ENCODE data around the gene GFOD1. TPM values are rescaled to one million over a fixed set of nuclear protein-coding genes. Genes with fewer than 3 reads are reported as not detected.

Gene GFOD1
- total and polyA plus RNA-seq, 2 of the 4 experiments (the other 2 are of a cell fraction), result 1.8 to 3.4 TPM

- Histone ChIP-seq H3K9me1 (ENCODE audit: insufficient read depth, low read length) (peaks cover 19% of the 10 kb centered on the region), H3K79me1 (ENCODE audit: low read depth in 1 of 2, low read length in 2 of 2) (no peaks in the 10 kb centered on the region; a peak in 1 of 4 replicates), H3K4ac (ENCODE audit: low read depth, low read length) (no peak overlapping the region), H2BK20ac (ENCODE audit: low read depth, low read length) (no peak overlapping the region), H3K4me1 (ENCODE audit: control insufficient read depth, insufficient read depth, low read length) (peaks cover 23% of the 10 kb centered on the region), H4K20me1 (ENCODE audit: insufficient read depth, low read length) (no peaks in the 10 kb centered on the region), H2AK9ac (replicated peaks; ENCODE audit: low read depth, low read length, poor library complexity) (no peak overlapping the region), H3K36me3 (ENCODE audit: control insufficient read depth, insufficient read depth, low read length) (no peaks in the 10 kb centered on the region), H4K5ac (ENCODE audit: low read depth, low read length) (no peak overlapping the region), H2BK120ac (ENCODE audit: low read depth, low read length) (no peak overlapping the region), H3K14ac (replicated peaks; ENCODE audit: low read depth, low read length) (no peak overlapping the region), H3K18ac (ENCODE audit: low read depth, low read length) (no peak overlapping the region), H3K56ac (ENCODE audit: extremely low read depth, insufficient read depth, low read length) (no peak overlapping the region), H2BK5ac (ENCODE audit: low read depth, low read length, poor library complexity, severe bottlenecking) (no peak overlapping the region), H3K9ac (ENCODE audit: low read depth, low read length) (no peak overlapping the region), H4K91ac (ENCODE audit: insufficient read depth, low read depth, low read length) (no peak overlapping the region), H2BK15ac (ENCODE audit: low read depth, low read length) (no peak overlapping the region), H3K27me3 (ENCODE audit: control insufficient read depth, insufficient read depth, low read length) (no peaks in the 10 kb centered on the region), H3K4me3 (ENCODE audit: insufficient read depth, low read depth, low read length) (no peak overlapping the region), H3K9me3 (ENCODE audit: control insufficient read depth, insufficient read depth, low read length) (no peaks in the 10 kb centered on the region), H2AK5ac (ENCODE audit: low read depth, low read length) (peak overlapping the region; percentile 19; the same call in 1 of the 2 replicates), H3K23ac (ENCODE audit: low read depth, low read length) (no peak overlapping the region), H3K27ac (ENCODE audit: insufficient read depth, low read length) (no peak overlapping the region), H4K8ac (ENCODE audit: low read depth in 2 of 2, low read length in 2 of 2) (no peak overlapping the region), H2AFZ (replicated peaks; ENCODE audit: low read length, poor library complexity) (no peak overlapping the region), H3K4me2 (ENCODE audit: low read depth, low read length) (no peak overlapping the region)
- ATAC-seq (ENCODE audit: low read depth) (no peak), DNase-seq (no peak)
- CTCF ChIA-PET, result no interaction called here
- intact Hi-C loops (cut with micrococcal nuclease), result no loop called here
- POLR2A ChIA-PET (ENCODE audit: unreplicated experiment), result no interaction called here
- dilution Hi-C loops (cut with HindIII; ENCODE audit: low sequenced_read_pairs, unreplicated experiment), result no loop called here
- BruUV-seq (replicated peaks), result no TSS peak
- TF ChIP-seq NFE2L2 (IDR thresholded peaks at IDR 0.05; ENCODE audit: low read depth, low read length) (no peak), MAFK (IDR thresholded peaks at IDR 0.05; ENCODE audit: low read depth, low read length) (no peak), MAZ (IDR thresholded peaks at IDR 0.05; ENCODE audit: borderline replicate concordance, low read depth, low read length) (no peak), FOS (IDR thresholded peaks at IDR 0.05; ENCODE audit: low read depth, low read length) (no peak), CTCF (conservative IDR thresholded peaks at IDR 0.05; ENCODE audit: low read depth, low read length) (no peak), RFX5 (IDR thresholded peaks at IDR 0.05; ENCODE audit: low read depth, low read length) (no peak), RAD21 (IDR thresholded peaks at IDR 0.05; ENCODE audit: low read length) (no peak), MXI1 (IDR thresholded peaks at IDR 0.05; ENCODE audit: borderline replicate concordance, low read depth, low read length) (no peak), RCOR1 (IDR thresholded peaks at IDR 0.05; ENCODE audit: insufficient replicate concordance, low read length) (no peak), BHLHE40 (IDR thresholded peaks at IDR 0.05; ENCODE audit: low read depth, low read length) (no peak), ELK1 (IDR thresholded peaks at IDR 0.05; ENCODE audit: borderline replicate concordance, low read depth, low read length) (no peak), POLR2A (IDR thresholded peaks at IDR 0.05; ENCODE audit: low read depth, low read length) (no peak), CEBPB (IDR thresholded peaks at IDR 0.05; ENCODE audit: low read depth, low read length) (no peak)
- in situ Hi-C loops (cut with MboI; ENCODE audit: low sequenced_read_pairs), result no loop called here
- no CpG with 5 or more reads among the region's 9 CpGs for WGBS, 2 experiments (ENCODE audit: extremely low coverage in 2 of 2, insufficient read length in 1 of 2)
Measured at GRCh38 chr6:13352165-13352564, 135.2 kb downstream of the GFOD1 start.
